HEK293 (cell line): ENCODE results near the gene ZNF507.

ENCODE experiments used
- CTCF ChIA-PET: fragments of 350-600 bp; formaldehyde crosslinking; extraction: SDS; loops from one replicate; lab custom pipeline; 2021; ENCODE audit warnings: antibody characterized with exemption; lab: Yijun Ruan, JAX
- POLR2A ChIA-PET: fragments of 300-600 bp; formaldehyde crosslinking; extraction: SDS; loops from one replicate; lab custom pipeline; 2020; ENCODE audit warnings: antibody characterized with exemption, inconsistent platforms; lab: Yijun Ruan, JAX
- H3K27ac ChIP-seq: fragments of 200-500 bp; sonication (Bioruptor generic); 2 replicates; pipeline ENCODE4 v1.5.1; 2014; ENCODE audit warnings: low read depth, low read length, control low read depth, inconsistent platforms; ENCODE audit errors: extremely low read depth
- H3K36me3 ChIP-seq, 2 experiments: fragments of 200-500 bp in 1 of 2; sonication (Bioruptor generic) in 1 of 2; 1 replicate in 1 of 2; 2 replicates in 1 of 2; pipeline ENCODE4 v1.5.1; 2014 to 2017; ENCODE audit warnings: inconsistent platforms in 2 of 2, low read length in 2 of 2; ENCODE audit not compliant: control insufficient read depth in 2 of 2, insufficient read depth in 1 of 2
- H3K4me1 ChIP-seq: fragments of 200-500 bp; sonication (Bioruptor generic); 2 replicates; pipeline ENCODE4 v1.5.1; 2014; ENCODE audit warnings: mild to moderate bottlenecking, low read length, inconsistent platforms; ENCODE audit not compliant: control insufficient read depth, insufficient read depth
- H3K4me3 ChIP-seq: 2 replicates; pipeline ENCODE4 v1.5.1; 2011; ENCODE audit warnings: low read depth, mild to moderate bottlenecking, control low read depth, low read length, moderate library complexity
- H3K9me3 ChIP-seq: fragments of 200-500 bp; sonication (Bioruptor generic); 2 replicates; pipeline ENCODE4 v1.5.1; 2014; ENCODE audit warnings: low read depth, low read length, inconsistent platforms; ENCODE audit not compliant: control insufficient read depth, insufficient read depth
- HOXA7 ChIP-seq: sonication (generic); formaldehyde crosslinking; IDR thresholded peaks from 2 replicates; pipeline ENCODE4 v1.8.1; 2022; ENCODE audit warnings: missing genetic modification reagents, borderline replicate concordance
- OSR2 ChIP-seq: fragments of 450-650 bp; formaldehyde crosslinking; IDR thresholded peaks from 2 replicates; pipeline ENCODE4 v1.5.1; 2016; ENCODE audit warnings: missing biosample characterization, missing genetic modification characterization
- SALL2 ChIP-seq: fragments of 450-650 bp; formaldehyde crosslinking; IDR thresholded peaks from 2 replicates; pipeline ENCODE4 v1.5.0; 2017; ENCODE audit warnings: missing biosample characterization, mild to moderate bottlenecking, missing genetic modification characterization, borderline replicate concordance
- SP2 ChIP-seq: fragments of 450-650 bp; formaldehyde crosslinking; IDR thresholded peaks from 2 replicates; pipeline ENCODE4 v1.5.1; 2016; ENCODE audit warnings: missing biosample characterization, missing genetic modification characterization
- ZBTB21 ChIP-seq: fragments of 450-650 bp; formaldehyde crosslinking; IDR thresholded peaks from 2 replicates; pipeline ENCODE4 v1.5.1; 2017; ENCODE audit warnings: missing biosample characterization, missing genetic modification characterization
- ZNF121 ChIP-seq: fragments of 450-650 bp; formaldehyde crosslinking; IDR thresholded peaks from 2 replicates; pipeline ENCODE4 v1.5.1; 2016; ENCODE audit warnings: missing biosample characterization, missing genetic modification characterization
- ZNF146 ChIP-seq: fragments of 450-650 bp; formaldehyde crosslinking; IDR thresholded peaks from 2 replicates; pipeline ENCODE4 v1.5.1; 2016; ENCODE audit warnings: missing biosample characterization, missing genetic modification characterization
- ZNF157 ChIP-seq: fragments of 450-650 bp; formaldehyde crosslinking; IDR thresholded peaks from 2 replicates; pipeline ENCODE4 v1.5.1; 2016; ENCODE audit warnings: missing biosample characterization, missing genetic modification characterization
- ZNF19 ChIP-seq: fragments of 450-650 bp; formaldehyde crosslinking; IDR thresholded peaks from 2 replicates; pipeline ENCODE4; 2016; ENCODE audit warnings: missing biosample characterization, missing genetic modification characterization, low read depth
- ZNF202 ChIP-seq: fragments of 450-650 bp; formaldehyde crosslinking; IDR thresholded peaks from 2 replicates; pipeline ENCODE4 v1.5.1; 2016; ENCODE audit warnings: missing biosample characterization, missing genetic modification characterization, borderline replicate concordance
- ZNF510 ChIP-seq: fragments of 450-650 bp; formaldehyde crosslinking; IDR thresholded peaks from 2 replicates; pipeline ENCODE4 v1.5.1; 2018; ENCODE audit warnings: mild to moderate bottlenecking, missing genetic modification characterization, missing biosample characterization; ENCODE audit not compliant: insufficient replicate concordance
- ZNF626 ChIP-seq: fragments of 450-650 bp; sonication (Bioruptor Pico); formaldehyde crosslinking; IDR thresholded peaks from 2 replicates; pipeline ENCODE4 v1.5.1; 2018; ENCODE audit warnings: missing biosample characterization, missing genetic modification characterization, inconsistent platforms
- ZNF777 ChIP-seq: fragments of 450-650 bp; formaldehyde crosslinking; IDR thresholded peaks from 2 replicates; pipeline ENCODE4 v1.5.1; 2017; ENCODE audit warnings: missing biosample characterization, missing genetic modification characterization, borderline replicate concordance
- TF ChIP-seq, protein P1 (sequence below): fragments of 450-650 bp; formaldehyde crosslinking; optimal IDR thresholded peaks from 2 replicates; pipeline ENCODE3; 2016; ENCODE audit warnings: missing biosample characterization, mild to moderate bottlenecking, missing genetic modification characterization
- TF ChIP-seq, protein P2 (sequence below): fragments of 450-650 bp; formaldehyde crosslinking; IDR thresholded peaks from 2 replicates; pipeline ENCODE4 v1.5.1; 2017; ENCODE audit warnings: missing biosample characterization, missing genetic modification characterization
- TF ChIP-seq, protein P3 (sequence below): fragments of 450-650 bp; formaldehyde crosslinking; IDR thresholded peaks from 2 replicates; pipeline ENCODE4 v1.5.1; 2017; ENCODE audit warnings: missing biosample characterization, missing genetic modification characterization
- TF ChIP-seq, protein P4 (sequence below): fragments of 450-650 bp; formaldehyde crosslinking; IDR thresholded peaks from 2 replicates; pipeline ENCODE4 v1.5.1; 2017; ENCODE audit warnings: missing biosample characterization, missing genetic modification characterization

Gene ZNF507

DNA sequence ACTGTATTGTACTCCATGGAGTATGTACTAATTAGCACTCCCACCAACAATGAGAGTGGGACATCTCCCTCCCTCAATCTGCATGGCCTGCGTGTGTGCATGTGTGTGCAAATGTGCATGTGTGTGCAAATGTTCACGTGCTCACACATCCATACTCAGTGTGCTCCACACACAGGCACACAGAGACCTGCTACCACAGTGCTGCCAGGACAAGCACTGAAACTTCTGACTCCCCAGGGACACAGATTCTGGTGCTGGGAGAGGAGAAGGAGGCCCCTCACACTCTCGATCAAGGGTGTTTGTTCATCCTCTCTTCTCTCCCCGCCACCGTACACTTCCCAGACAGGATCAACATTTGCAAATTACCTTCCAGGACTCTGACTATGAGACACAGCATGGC is 37.8 kb upstream of the ZNF507 start:
- TF ChIP-seq ZNF19 (no peak), ZNF777 (tag by site-specific recombination) (no peak), SALL2 (tag by site-specific recombination) (no peak), HOXA7 (CRISPR knock-in tag) (no peak)
- TF ChIP-seq, all 188 proteins: peak for 0
- POLR2A ChIA-PET, result interaction anchor here (0.6 to 0.7 kb wide), 2 partner anchors 261 to 274 kb away, joined by 4 to 6 read pairs; no protein-coding TSS in a partner anchor

DNA sequence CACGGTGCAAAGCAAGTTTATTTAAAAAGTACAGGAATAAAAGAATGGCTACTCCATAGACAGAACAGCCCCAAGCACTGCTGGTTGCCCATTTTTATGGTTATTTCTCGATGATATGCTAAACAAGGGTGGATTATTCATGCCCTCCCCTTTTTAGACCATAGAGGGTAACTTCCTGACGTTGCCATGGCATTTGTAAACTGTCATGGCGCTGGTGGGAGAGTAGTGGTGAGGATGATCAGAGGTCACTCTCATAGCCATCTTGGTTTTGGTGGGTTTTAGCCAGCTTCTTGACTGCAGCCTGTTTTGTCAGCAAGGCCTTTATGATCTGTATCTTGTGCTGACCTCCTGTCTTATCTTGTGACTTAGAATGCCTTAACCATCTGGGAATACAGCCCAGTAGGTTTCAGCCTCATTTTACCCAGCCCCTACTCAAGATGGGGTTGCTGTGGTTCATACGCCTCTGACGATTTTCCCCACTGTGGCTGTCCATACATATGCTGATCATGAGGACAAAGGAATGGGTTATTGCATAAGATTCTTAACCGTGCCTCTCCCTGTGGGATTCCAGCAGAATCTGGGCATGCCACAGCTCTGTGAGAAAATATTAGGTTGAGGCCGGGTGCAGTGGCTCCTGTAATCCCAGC is 36.9 kb upstream of the ZNF507 start:
- no peaks in the 10 kb centered on the region; a peak in 1 of 3 replicates for H3K36me3 ChIP-seq
- ChIA-PET POLR2A (no interaction called here), CTCF (interaction anchor here (0.5 kb wide), 1 partner anchor 480 kb away, joined by 3 read pairs; no protein-coding TSS in a partner anchor)
- H3K4me1 ChIP-seq, result no peaks in the 10 kb centered on the region
- no peak overlapping the region for H3K4me3 ChIP-seq
- TF ChIP-seq ZNF157 (tag by site-specific recombination), result no peak
- TF ChIP-seq, protein P1, sequence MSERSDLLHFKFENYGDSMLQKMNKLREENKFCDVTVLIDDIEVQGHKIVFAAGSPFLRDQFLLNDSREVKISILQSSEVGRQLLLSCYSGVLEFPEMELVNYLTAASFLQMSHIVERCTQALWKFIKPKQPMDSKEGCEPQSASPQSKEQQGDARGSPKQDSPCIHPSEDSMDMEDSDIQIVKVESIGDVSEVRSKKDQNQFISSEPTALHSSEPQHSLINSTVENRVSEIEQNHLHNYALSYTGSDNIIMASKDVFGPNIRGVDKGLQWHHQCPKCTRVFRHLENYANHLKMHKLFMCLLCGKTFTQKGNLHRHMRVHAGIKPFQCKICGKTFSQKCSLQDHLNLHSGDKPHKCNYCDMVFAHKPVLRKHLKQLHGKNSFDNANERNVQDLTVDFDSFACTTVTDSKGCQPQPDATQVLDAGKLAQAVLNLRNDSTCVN, result no peak
- TF ChIP-seq, protein P2, sequence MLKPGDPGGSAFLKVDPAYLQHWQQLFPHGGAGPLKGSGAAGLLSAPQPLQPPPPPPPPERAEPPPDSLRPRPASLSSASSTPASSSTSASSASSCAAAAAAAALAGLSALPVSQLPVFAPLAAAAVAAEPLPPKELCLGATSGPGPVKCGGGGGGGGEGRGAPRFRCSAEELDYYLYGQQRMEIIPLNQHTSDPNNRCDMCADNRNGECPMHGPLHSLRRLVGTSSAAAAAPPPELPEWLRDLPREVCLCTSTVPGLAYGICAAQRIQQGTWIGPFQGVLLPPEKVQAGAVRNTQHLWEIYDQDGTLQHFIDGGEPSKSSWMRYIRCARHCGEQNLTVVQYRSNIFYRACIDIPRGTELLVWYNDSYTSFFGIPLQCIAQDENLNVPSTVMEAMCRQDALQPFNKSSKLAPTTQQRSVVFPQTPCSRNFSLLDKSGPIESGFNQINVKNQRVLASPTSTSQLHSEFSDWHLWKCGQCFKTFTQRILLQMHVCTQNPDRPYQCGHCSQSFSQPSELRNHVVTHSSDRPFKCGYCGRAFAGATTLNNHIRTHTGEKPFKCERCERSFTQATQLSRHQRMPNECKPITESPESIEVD, result no peak
- TF ChIP-seq OSR2 (tag by site-specific recombination), result no peak
- TF ChIP-seq ZNF777 (tag by site-specific recombination), result no peak
- no peak for TF ChIP-seq ZBTB21 (tag by site-specific recombination)
- TF ChIP-seq ZNF510, result no peak
- TF ChIP-seq SP2 (tag by site-specific recombination), result no peak
- TF ChIP-seq, all 188 proteins: peak for 0
- Histone ChIP-seq H3K9me3 (peaks cover 2% of the 10 kb centered on the region), H3K27ac (no peak overlapping the region)

More for the DNA sequence above, 37.8 kb upstream of the ZNF507 start:
- CTCF ChIA-PET, result interaction anchor here (0.7 to 1.8 kb wide), 2 partner anchors 16 to 33 kb away, joined by 3 to 9 read pairs; no protein-coding TSS in a partner anchor
- H3K36me3 ChIP-seq, result no peaks in the 10 kb centered on the region; a peak in 1 of 3 replicates
- no peak overlapping the region for H3K27ac ChIP-seq
- no peaks in the 10 kb centered on the region for H3K4me1 ChIP-seq
- no peak overlapping the region for H3K4me3 ChIP-seq
- peaks cover 3% of the 10 kb centered on the region for H3K9me3 ChIP-seq

DNA sequence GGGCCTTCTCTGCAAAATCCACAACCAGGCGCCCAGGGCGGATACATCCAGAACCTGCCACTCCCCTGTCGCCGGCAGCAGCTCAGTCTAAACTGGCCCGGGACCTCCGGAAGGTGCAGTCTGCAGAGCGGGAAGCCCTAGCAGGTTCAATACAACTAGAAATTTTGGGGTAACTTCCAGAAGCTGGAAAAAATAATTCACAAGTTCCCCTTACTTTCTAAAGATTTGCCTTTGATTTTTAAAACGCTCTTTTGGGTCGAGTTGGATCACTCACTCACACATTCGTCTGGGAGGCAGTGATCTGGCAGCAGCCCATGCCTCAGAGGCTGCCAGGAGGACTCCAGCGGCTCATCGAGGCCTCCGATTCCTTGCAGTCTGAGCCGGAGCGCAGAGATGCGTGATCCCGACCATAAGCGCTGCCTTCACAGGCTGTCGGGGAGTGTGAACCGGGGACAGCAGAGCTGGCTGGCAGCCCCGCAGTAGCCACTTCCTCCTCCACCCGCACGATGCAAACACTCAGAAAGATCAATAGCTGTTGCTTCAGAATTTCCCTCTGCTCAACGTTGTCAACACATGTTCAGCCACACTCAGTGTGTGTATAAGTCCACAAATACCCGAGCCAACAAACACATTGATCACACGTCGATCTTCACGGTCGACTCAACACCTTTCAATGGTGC is 35.6 kb upstream of the ZNF507 start:
- no peaks in the 10 kb centered on the region; a peak in 1 of 3 replicates for H3K36me3 ChIP-seq
- ChIA-PET CTCF (no interaction called here), POLR2A (no interaction called here)
- no peak overlapping the region for H3K27ac ChIP-seq
- no peak overlapping the region for H3K4me3 ChIP-seq
- no peaks in the 10 kb centered on the region for H3K9me3 ChIP-seq
- TF ChIP-seq ZNF202 (tag by site-specific recombination) (no peak), ZNF121 (tag by site-specific recombination) (no peak), OSR2 (tag by site-specific recombination) (no peak), ZNF146 (no peak), ZNF626 (no peak)
- TF ChIP-seq, protein P3, sequence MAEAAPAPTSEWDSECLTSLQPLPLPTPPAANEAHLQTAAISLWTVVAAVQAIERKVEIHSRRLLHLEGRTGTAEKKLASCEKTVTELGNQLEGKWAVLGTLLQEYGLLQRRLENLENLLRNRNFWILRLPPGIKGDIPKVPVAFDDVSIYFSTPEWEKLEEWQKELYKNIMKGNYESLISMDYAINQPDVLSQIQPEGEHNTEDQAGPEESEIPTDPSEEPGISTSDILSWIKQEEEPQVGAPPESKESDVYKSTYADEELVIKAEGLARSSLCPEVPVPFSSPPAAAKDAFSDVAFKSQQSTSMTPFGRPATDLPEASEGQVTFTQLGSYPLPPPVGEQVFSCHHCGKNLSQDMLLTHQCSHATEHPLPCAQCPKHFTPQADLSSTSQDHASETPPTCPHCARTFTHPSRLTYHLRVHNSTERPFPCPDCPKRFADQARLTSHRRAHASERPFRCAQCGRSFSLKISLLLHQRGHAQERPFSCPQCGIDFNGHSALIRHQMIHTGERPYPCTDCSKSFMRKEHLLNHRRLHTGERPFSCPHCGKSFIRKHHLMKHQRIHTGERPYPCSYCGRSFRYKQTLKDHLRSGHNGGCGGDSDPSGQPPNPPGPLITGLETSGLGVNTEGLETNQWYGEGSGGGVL (tag by site-specific recombination), result no peak
- TF ChIP-seq, protein P4, sequence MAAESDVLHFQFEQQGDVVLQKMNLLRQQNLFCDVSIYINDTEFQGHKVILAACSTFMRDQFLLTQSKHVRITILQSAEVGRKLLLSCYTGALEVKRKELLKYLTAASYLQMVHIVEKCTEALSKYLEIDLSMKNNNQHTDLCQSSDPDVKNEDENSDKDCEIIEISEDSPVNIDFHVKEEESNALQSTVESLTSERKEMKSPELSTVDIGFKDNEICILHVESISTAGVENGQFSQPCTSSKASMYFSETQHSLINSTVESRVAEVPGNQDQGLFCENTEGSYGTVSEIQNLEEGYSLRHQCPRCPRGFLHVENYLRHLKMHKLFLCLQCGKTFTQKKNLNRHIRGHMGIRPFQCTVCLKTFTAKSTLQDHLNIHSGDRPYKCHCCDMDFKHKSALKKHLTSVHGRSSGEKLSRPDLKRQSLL (tag by site-specific recombination), result no peak
- no peaks in the 10 kb centered on the region for H3K4me1 ChIP-seq
